ENCODE measurements around the gene GATAD2A.

GATAD2A gene

DNA sequence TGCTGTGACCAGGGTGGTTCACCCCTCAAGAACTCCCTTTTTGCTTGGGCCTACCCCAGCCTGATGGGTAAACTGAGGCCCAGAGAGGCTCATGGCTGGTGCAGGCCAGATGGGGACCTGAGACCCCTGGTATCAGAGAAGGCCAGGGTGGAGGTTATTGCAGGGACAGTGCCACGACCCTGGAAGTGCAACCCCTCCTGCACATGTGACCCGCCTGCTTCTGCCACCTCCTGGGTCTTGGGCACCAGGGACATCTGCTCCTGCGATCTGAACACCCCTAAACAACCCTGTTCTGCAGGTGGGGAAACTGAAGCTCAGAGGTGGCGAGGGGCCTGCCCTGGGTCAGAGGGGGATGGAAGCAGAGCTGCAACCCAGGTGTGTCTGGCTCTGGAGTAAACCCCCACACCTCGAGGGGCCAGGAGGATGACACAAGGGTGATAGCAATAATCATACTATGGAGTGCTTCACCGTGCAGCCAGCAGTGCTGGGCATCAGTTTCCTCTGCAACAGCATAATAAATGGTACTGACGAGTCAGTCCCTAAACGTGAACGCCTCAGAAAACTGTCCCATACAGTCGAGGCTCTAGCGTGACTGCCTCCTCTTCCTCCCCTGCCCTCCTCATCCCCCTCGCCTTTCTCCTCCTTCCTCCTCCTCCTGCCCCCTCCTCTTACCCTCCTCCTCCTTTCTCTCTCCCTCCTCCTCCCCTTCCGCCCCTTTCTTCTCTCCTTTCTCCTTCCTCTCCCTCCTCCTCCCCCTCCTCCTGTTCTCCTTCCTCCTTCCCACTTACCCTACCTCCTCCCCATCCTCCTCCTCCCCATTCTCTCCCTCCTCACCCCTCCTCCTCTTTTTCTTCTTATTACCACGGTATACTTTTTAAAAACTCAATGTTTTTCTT is 127.6 kb downstream of the GATAD2A start:
- Mint-ChIP-seq H3K9me3 (no peaks in the 10 kb centered on the region), H3K4me3 (no peak overlapping the region), H3K27me3 (peaks cover 4% of the 10 kb centered on the region), H3K36me3 (ENCODE audit: low read depth) (peaks cover 4% of the 10 kb centered on the region), H3K4me1 (ENCODE audit: low read depth) (peaks cover 10% of the 10 kb centered on the region), H3K27ac (no peak overlapping the region)

DNA sequence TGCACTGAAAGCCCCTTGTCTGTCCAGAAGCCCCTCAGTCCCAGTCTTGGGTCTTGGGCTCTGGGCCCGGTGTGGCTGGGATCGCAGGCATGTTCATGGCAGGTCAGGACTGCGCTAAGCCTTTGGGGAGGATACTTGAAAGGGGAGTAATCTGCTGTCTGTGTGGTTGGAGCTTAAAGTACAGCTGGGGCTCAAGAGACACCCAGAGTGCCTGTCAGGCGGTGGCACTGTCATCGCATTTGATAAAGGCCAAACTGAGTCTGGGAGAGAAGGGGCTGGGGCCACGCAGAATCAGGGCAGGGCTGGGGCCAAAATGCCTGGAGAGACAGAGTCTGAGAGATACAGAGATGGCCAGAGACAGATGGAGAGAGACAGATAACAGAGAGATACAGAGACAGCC is 128.4 kb downstream of the GATAD2A start:
- Mint-ChIP-seq H3K27ac (no peak overlapping the region), H3K27me3 (peaks cover 9% of the 10 kb centered on the region), H3K4me1 (ENCODE audit: low read depth) (peaks cover 15% of the 10 kb centered on the region), H3K36me3 (ENCODE audit: low read depth) (peaks cover 4% of the 10 kb centered on the region), H3K4me3 (no peak overlapping the region), H3K9me3 (no peaks in the 10 kb centered on the region)

DNA sequence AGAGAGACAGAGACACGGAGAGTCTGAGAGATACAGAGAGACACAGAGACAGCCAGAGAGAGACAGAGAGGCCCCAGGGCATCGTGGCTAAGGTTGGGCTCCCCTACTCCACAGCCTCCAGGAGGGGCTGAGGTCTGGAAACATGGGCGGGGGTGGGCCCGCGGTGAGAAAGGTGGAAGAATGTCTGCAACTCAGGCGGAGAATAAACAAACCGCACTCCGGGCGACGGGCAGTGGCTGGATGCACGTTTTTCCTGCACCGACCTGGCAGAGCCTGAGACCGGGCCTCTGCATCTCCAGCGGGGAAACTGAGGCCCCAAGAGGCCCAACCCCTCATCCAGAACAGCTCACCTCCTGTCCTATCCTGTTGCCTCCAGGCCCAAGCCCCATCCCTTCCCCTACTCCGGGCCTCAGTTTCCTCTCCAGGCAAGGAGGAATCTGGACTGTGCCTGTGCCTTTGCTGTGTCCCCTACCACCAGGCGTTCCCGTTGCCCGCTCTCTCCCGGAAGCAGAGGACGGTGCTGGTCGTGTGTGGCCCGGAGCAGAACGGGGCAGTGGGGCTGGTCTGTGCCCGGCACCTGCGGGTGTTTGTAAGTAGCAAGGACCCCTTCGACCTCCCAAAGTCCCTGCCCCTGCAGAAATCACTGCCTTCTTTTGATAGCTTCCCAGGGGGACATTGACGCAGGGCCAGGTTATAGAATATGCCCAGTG is 129.2 kb downstream of the GATAD2A start:
- no peaks in the 10 kb centered on the region for H3K9me3 Mint-ChIP-seq
- H3K4me1 Mint-ChIP-seq (ENCODE audit: low read depth) = peaks cover 19% of the 10 kb centered on the region
- H3K36me3 Mint-ChIP-seq (ENCODE audit: low read depth) = peaks cover 4% of the 10 kb centered on the region
- H3K4me3 Mint-ChIP-seq = no peak overlapping the region
- H3K27me3 Mint-ChIP-seq = peaks cover 13% of the 10 kb centered on the region
- no peak overlapping the region for H3K27ac Mint-ChIP-seq

DNA sequence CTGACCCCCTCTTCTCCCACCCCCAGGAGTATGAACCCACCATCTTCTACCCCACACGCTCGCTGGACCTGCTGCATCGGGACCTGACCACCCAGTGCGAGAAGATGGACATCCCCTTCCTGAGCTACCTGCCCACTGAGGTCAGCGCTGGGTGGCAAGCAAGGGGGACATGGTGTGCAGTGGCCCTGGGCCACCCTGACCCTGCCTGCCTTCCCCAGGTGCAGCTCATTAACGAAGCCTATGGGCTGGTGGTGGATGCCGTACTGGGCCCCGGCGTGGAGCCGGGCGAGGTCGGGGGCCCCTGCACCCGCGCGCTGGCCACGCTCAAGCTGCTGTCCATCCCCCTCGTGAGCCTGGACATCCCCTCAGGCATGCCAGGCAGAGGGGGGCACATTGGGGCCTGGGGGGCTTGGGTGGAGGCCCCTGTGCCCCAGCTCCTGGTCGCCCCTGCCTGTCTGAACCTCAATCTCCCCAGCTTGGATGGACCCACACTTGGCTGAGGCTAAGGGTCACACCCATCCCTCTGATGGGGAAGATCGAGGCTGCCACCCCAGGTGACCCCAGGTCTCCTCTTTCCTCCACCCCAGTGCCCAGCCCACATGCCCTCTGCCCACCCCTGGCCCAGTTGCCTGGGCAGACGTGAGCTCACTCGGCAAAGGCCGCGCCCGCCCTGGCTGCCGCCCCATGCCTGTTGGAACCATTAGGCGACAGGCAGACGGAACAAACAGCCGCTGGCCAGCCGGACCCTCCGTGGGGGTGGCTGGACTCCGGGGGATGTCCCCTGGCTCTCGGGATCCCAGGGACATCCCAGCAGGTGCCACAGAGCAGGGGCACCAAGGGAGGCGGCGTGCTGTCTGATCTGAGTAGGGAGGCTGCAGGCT is 130.1 kb downstream of the GATAD2A start:
- no peak overlapping the region for H3K4me3 Mint-ChIP-seq
- H3K27me3 Mint-ChIP-seq = peaks cover 13% of the 10 kb centered on the region
- peaks cover 21% of the 10 kb centered on the region for H3K4me1 Mint-ChIP-seq (ENCODE audit: low read depth)
- no peak overlapping the region for H3K27ac Mint-ChIP-seq
- H3K9me3 Mint-ChIP-seq = no peaks in the 10 kb centered on the region
- peaks cover 4% of the 10 kb centered on the region for H3K36me3 Mint-ChIP-seq (ENCODE audit: low read depth)

DNA sequence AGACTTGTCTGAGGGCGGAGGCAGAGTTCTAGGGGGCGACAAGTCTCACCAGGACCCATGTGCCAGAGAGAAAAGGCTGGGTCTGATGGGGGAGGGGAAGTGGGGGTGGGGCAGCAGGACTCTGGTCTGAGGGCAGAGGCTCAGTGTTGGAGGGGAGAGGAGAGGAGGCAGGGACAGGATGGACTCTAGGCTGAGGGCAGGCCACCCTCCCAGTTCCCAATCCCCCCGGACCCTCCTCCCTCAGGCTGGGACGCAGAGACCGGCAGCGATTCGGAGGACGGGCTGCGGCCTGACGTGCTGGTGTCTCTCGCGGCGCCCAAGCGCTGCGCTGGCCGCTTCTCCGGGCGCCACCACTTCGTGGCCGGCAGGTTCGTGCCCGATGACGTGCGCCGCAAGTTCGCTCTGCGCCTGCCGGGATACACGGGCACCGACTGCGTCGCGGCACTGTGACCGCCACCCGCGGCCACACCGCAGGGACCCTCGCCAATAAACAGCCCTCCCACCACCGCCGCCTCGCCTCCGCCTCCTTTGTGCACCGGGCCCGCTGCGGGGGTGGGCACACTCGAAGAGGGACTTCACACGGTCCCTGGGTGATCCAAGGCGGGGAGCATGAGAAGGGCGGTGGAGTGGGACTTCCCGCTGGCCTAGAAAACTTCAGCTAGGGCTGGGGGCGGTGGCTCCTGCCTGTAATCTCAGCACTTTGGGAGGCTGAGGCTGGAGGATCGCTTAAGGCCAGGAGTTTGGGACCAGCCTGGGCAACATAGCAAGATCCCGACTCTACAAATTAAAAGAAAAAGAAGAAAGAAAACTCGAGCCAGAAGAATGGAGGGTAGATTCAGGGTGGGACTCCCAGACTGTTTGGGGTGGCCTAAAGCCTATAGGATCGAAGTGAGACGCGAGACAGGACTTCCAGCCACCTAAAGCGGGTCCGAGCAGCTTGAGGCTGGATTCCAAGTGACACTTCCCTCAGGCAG is 131.9 kb downstream of the GATAD2A start:
- Mint-ChIP-seq H3K4me3 (no peak overlapping the region), H3K27ac (no peak overlapping the region), H3K4me1 (ENCODE audit: low read depth) (peaks cover 28% of the 10 kb centered on the region), H3K27me3 (peaks cover 13% of the 10 kb centered on the region), H3K36me3 (ENCODE audit: low read depth) (no peaks in the 10 kb centered on the region), H3K9me3 (no peaks in the 10 kb centered on the region)

- no peak within 1 kb of the TSS for H3K27ac Mint-ChIP-seq
- no peaks in the 10 kb centered on the region for H3K9me3 Mint-ChIP-seq
- peaks cover 28% of the 10 kb centered on the region for H3K4me1 Mint-ChIP-seq (ENCODE audit: low read depth)
- H3K4me3 Mint-ChIP-seq = peak within 1 kb of the TSS; percentile 39
- H3K27me3 Mint-ChIP-seq = peaks cover 13% of the 10 kb centered on the region
- H3K36me3 Mint-ChIP-seq (ENCODE audit: low read depth) = no peaks in the 10 kb centered on the region
Observed at GRCh38 chr19:19538061-19538784, 132.7 kb downstream of the GATAD2A start, which contains the start of gene CILP2. Gene CILP2 (plus strand): TSS chr19:19538265. CDS start chr19:19538350, 85 bp downstream.

- H3K9me3 Mint-ChIP-seq = no peaks in the 10 kb centered on the region
- peaks cover 28% of the 10 kb centered on the region for H3K4me1 Mint-ChIP-seq (ENCODE audit: low read depth)
- peak overlapping the region; percentile 39 for H3K4me3 Mint-ChIP-seq
- H3K36me3 Mint-ChIP-seq (ENCODE audit: low read depth) = no peaks in the 10 kb centered on the region
- H3K27ac Mint-ChIP-seq = no peak overlapping the region
- H3K27me3 Mint-ChIP-seq = peaks cover 13% of the 10 kb centered on the region
Observed at GRCh38 chr19:19538785-19539166, 133.3 kb downstream of the GATAD2A start.

GRCh38 chr19:19539698-19540063 is 134.2 kb downstream of the GATAD2A start:
- Mint-ChIP-seq H3K27ac (no peak overlapping the region), H3K36me3 (ENCODE audit: low read depth) (no peaks in the 10 kb centered on the region), H3K9me3 (no peaks in the 10 kb centered on the region), H3K4me3 (no peak overlapping the region), H3K4me1 (ENCODE audit: low read depth) (peaks cover 28% of the 10 kb centered on the region), H3K27me3 (peaks cover 13% of the 10 kb centered on the region)

- no peaks in the 10 kb centered on the region for H3K36me3 Mint-ChIP-seq (ENCODE audit: low read depth)
- no peaks in the 10 kb centered on the region for H3K9me3 Mint-ChIP-seq
Observed at GRCh38 chr19:19540064-19540714, 134.7 kb downstream of the GATAD2A start.

DNA sequence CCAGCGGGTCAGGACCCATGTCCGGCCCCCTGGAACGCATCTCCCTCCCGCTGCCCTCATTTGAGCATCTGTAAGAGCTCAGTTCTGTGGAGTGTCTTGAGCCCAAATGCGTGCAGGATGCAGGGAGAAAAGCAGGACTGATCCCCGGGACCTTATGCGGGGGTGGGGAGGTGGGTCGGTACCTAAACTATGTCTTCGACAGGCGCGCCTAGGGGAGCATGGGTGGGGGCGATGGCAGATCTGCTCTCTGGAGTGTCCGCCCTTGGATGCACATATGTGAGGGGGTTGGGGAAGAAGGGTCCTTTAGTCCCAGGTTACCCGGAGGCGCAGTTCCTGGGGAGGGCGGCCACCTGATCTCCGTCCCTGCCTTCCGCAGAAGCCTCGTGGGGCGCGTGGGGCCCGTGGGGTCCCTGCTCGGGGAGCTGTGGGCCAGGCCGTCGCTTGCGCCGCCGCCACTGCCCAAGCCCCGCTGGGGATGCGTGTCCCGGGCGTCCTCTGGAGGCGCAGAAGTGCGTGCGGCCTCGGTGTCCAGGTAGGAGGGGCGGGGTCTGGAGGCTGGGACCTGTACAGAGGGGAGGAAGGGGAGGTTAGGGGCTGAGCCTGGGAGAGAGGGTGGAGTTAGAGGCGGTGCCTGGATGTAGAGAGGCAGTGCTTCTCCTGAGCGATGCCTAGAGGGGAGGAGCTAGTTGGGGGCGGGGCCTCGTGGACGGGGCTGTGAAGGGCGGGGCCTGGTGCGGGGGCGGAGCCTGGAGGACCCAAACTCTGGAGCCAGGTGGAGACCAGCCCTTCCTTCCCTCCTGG is 135.4 kb downstream of the GATAD2A start:
- Mint-ChIP-seq H3K27ac (peak overlapping the region; percentile 67), H3K36me3 (ENCODE audit: low read depth) (no peaks in the 10 kb centered on the region), H3K27me3 (peaks cover 13% of the 10 kb centered on the region)

More at GRCh38 chr19:19540064-19540714, 134.7 kb downstream of the GATAD2A start:
- H3K4me1 Mint-ChIP-seq (ENCODE audit: low read depth) = peaks cover 28% of the 10 kb centered on the region
- H3K27ac Mint-ChIP-seq = peak overlapping the region; percentile 67
- H3K4me3 Mint-ChIP-seq = peak overlapping the region; percentile 73
- peaks cover 13% of the 10 kb centered on the region for H3K27me3 Mint-ChIP-seq

GRCh38 chr19:19541616-19542015 is 136.1 kb downstream of the GATAD2A start:
- Mint-ChIP-seq H3K4me3 (no peak overlapping the region), H3K27me3 (peaks cover 13% of the 10 kb centered on the region), H3K27ac (no peak overlapping the region), H3K36me3 (ENCODE audit: low read depth) (no peaks in the 10 kb centered on the region), H3K9me3 (no peaks in the 10 kb centered on the region), H3K4me1 (ENCODE audit: low read depth) (peaks cover 28% of the 10 kb centered on the region)

More for the DNA sequence above, 135.4 kb downstream of the GATAD2A start:
- H3K4me1 Mint-ChIP-seq (ENCODE audit: low read depth) = peaks cover 28% of the 10 kb centered on the region
- H3K4me3 Mint-ChIP-seq = peak overlapping the region; percentile 73
- no peaks in the 10 kb centered on the region for H3K9me3 Mint-ChIP-seq

DNA sequence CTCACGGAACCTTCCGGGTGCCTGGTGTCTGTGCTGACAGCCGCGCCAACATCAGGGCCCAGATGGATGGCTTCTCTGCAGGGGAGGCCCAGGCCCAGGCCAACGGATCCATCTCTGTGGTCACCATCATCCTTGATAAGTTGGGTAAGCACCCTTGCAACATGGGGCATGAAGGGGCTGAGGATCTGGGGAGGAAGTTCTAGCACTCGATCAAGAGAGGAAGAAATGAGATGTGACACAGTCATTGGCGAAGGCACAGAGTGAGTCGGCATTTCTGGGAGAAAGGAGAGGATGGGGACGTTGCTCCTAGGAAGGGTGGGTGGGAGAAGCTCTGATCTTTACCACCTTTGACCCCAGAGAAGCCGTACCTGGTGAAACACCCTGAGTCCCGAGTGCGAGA is 137.0 kb downstream of the GATAD2A start:
- H3K9me3 Mint-ChIP-seq = no peaks in the 10 kb centered on the region
- no peaks in the 10 kb centered on the region for H3K36me3 Mint-ChIP-seq (ENCODE audit: low read depth)
- H3K4me1 Mint-ChIP-seq (ENCODE audit: low read depth) = peaks cover 27% of the 10 kb centered on the region
- H3K4me3 Mint-ChIP-seq = no peak overlapping the region
- H3K27me3 Mint-ChIP-seq = peaks cover 13% of the 10 kb centered on the region
- no peak overlapping the region for H3K27ac Mint-ChIP-seq

Measured in stimulated activated naive CD8-positive, alpha-beta T cell treated with anti-CD3 and anti-CD28 coated beads, Interleukin-15, Interleukin-2, amounts not matched to agents 100 ng/mL and 50 ng/mL, for 24 hours (primary cell).